Measurements from ENCODE around the gene HYOU1.

HYOU1 gene

GRCh38 chr11:119051440-119052162, 5.4 kb downstream of the HYOU1 start:
- Mint-ChIP-seq H3K4me3 (no peak overlapping the region), H3K36me3 (ENCODE audit: low read depth) (peaks cover 72% of the 10 kb centered on the region), H3K27ac (no peak overlapping the region), H3K4me1 (peaks cover 16% of the 10 kb centered on the region), H3K27me3 (ENCODE audit: low read depth) (no peaks in the 10 kb centered on the region), H3K9me3 (no peaks in the 10 kb centered on the region)
- TF ChIP-seq CTCF (IDR thresholded peaks at IDR 0.05; ENCODE audit: unreplicated experiment in 3 of 3), result no peak

- no peak for TF ChIP-seq CTCF (IDR thresholded peaks at IDR 0.05; ENCODE audit: unreplicated experiment in 3 of 3)
- Mint-ChIP-seq H3K27ac (no peak overlapping the region), H3K36me3 (ENCODE audit: low read depth) (peaks cover 67% of the 10 kb centered on the region), H3K4me3 (no peak overlapping the region), H3K27me3 (ENCODE audit: low read depth) (no peaks in the 10 kb centered on the region), H3K9me3 (no peaks in the 10 kb centered on the region), H3K4me1 (peaks cover 7% of the 10 kb centered on the region)
Observed at GRCh38 chr11:119049081-119049480, 7.9 kb downstream of the HYOU1 start.

GRCh38 chr11:119048644-119049043, 8.4 kb downstream of the HYOU1 start:
- H3K9me3 Mint-ChIP-seq, result no peaks in the 10 kb centered on the region
- TF ChIP-seq CTCF (IDR thresholded peaks at IDR 0.05; ENCODE audit: unreplicated experiment in 3 of 3), result no peak
- H3K27me3 Mint-ChIP-seq (ENCODE audit: low read depth), result no peaks in the 10 kb centered on the region
- H3K4me3 Mint-ChIP-seq, result no peak overlapping the region
- H3K27ac Mint-ChIP-seq, result no peak overlapping the region
- H3K4me1 Mint-ChIP-seq, result peaks cover 7% of the 10 kb centered on the region
- H3K36me3 Mint-ChIP-seq (ENCODE audit: low read depth), result peaks cover 63% of the 10 kb centered on the region

GRCh38 chr11:119047205-119047604, 9.8 kb downstream of the HYOU1 start:
- Mint-ChIP-seq H3K4me1 (no peaks in the 10 kb centered on the region), H3K4me3 (no peak overlapping the region), H3K36me3 (ENCODE audit: low read depth) (peaks cover 50% of the 10 kb centered on the region), H3K27ac (no peak overlapping the region), H3K9me3 (no peaks in the 10 kb centered on the region), H3K27me3 (ENCODE audit: low read depth) (no peaks in the 10 kb centered on the region)
- TF ChIP-seq CTCF (IDR thresholded peaks at IDR 0.05; ENCODE audit: unreplicated experiment in 3 of 3), result no peak

GRCh38 chr11:119046489-119046888, 10.5 kb downstream of the HYOU1 start:
- TF ChIP-seq CTCF (IDR thresholded peaks at IDR 0.05; ENCODE audit: unreplicated experiment in 3 of 3), result no peak
- H3K9me3 Mint-ChIP-seq, result no peaks in the 10 kb centered on the region
- peaks cover 46% of the 10 kb centered on the region for H3K36me3 Mint-ChIP-seq (ENCODE audit: low read depth)
- no peaks in the 10 kb centered on the region for H3K4me1 Mint-ChIP-seq
- no peaks in the 10 kb centered on the region for H3K27me3 Mint-ChIP-seq (ENCODE audit: low read depth)
- no peak overlapping the region for H3K4me3 Mint-ChIP-seq
- H3K27ac Mint-ChIP-seq, result no peak overlapping the region

- no peak for TF ChIP-seq CTCF (IDR thresholded peaks at IDR 0.05; ENCODE audit: unreplicated experiment in 3 of 3)
- Mint-ChIP-seq H3K27ac (no peak overlapping the region), H3K27me3 (ENCODE audit: low read depth) (no peaks in the 10 kb centered on the region), H3K4me3 (no peak overlapping the region), H3K36me3 (ENCODE audit: low read depth) (peaks cover 36% of the 10 kb centered on the region), H3K9me3 (no peaks in the 10 kb centered on the region), H3K4me1 (no peaks in the 10 kb centered on the region)
Observed at GRCh38 chr11:119044708-119045107, 12.3 kb downstream of the HYOU1 start.

All from nephron (organoid).